ENCODE results near the gene P2RY13.

- TF ChIP-seq POLR2A (IDR thresholded peaks at IDR 0.05; ENCODE audit: low read depth, low read length) (no peak), CTCF (conservative IDR thresholded peaks at IDR 0.05; ENCODE audit: low read depth, low read length) (no peak), RCOR1 (IDR thresholded peaks at IDR 0.05; ENCODE audit: insufficient replicate concordance, low read length) (no peak), USF2 (IDR thresholded peaks at IDR 0.05; ENCODE audit: low read depth, low read length) (no peak), RFX5 (IDR thresholded peaks at IDR 0.05; ENCODE audit: low read depth, low read length) (no peak), CEBPB (IDR thresholded peaks at IDR 0.05; ENCODE audit: low read depth, low read length) (no peak), RAD21 (IDR thresholded peaks at IDR 0.05; ENCODE audit: low read length) (no peak), MAFK (IDR thresholded peaks at IDR 0.05; ENCODE audit: low read depth, low read length) (no peak)
These were observed 39.9 kb downstream of the P2RY13 start for GRCh38 chr3:151289445-151289844.

All from IMR-90 (cell line).